Suprapubic skin (tissue), 4 donors: ENCODE measurements around the gene ZEB1. TPM values are rescaled to one million over a fixed set of nuclear protein-coding genes. Genes with fewer than 3 reads are reported as not detected.
"Not testable (repeated sequence)": the region's sequence is repeated elsewhere in the genome, so short reads cannot be mapped to it uniquely, and the experiment has no call there.

ENCODE experiments used
- DNase-seq, 2 donors: peaks; one replicate each; pipeline ENCODE4 v3.0.0-alpha.2; 2019; ENCODE audit warnings: low spot score in 2 of 2
- H3K27ac ChIP-seq: fragments of 200-600 bp; sonication (generic); one replicate; pipeline ENCODE4 v1.5.1; 2019
- H3K27me3 ChIP-seq: fragments of 200-600 bp; sonication (generic); one replicate; pipeline ENCODE4 v1.5.1; 2019
- H3K36me3 ChIP-seq: fragments of 200-600 bp; sonication (generic); one replicate; pipeline ENCODE4 v1.5.1; 2019
- H3K4me1 ChIP-seq: fragments of 200-600 bp; sonication (generic); one replicate; pipeline ENCODE4 v1.5.1; 2019
- H3K4me3 ChIP-seq: fragments of 200-600 bp; sonication (generic); one replicate; pipeline ENCODE4 v1.5.1; 2019; ENCODE audit warnings: mild to moderate bottlenecking
- H3K9me3 ChIP-seq: fragments of 200-600 bp; sonication (generic); one replicate; pipeline ENCODE4 v1.5.1; 2019
- EP300 ChIP-seq: sonication (generic); formaldehyde crosslinking; IDR thresholded peaks from one replicate; pipeline ENCODE4 v1.6.1; 2017; ENCODE audit warnings: antibody characterized with exemption
- POLR2A ChIP-seq, 2 donors: fragments of 450-650 bp; IDR thresholded peaks; one replicate each; pipeline ENCODE4 v1.6.1; 2017; ENCODE audit warnings: antibody characterized with exemption in 2 of 2, mild to moderate bottlenecking in 2 of 2, moderate library complexity in 2 of 2
- POLR2AphosphoS5 ChIP-seq, 3 donors: sonication (generic); formaldehyde crosslinking; IDR thresholded peaks; one replicate each; pipeline ENCODE4 v1.6.1; 2017; ENCODE audit warnings: antibody characterized with exemption in 3 of 3
- WGBS: methylation state at CpG from one replicate; pipeline ENCODE4 v1.1.5; 2018; 5-methylcytosine and 5-hydroxymethylcytosine counted together
- total RNA-seq, 4 donors: library from RNA; depleted of rRNA; stranded (reverse); fragments of >200 nt; gene quantifications; one replicate each; pipeline ENCODE4 v1.1.0, GENCODE V29; 2016
- TF ChIP-seq, protein P1 (sequence below), 2 donors: fragments of 200-600 bp in 1 of 2; fragments of 450-650 bp in 1 of 2; sonication (generic) in 1 of 2; IDR thresholded peaks; one replicate each; pipeline ENCODE4 v1.5.1; 2016 to 2019; ENCODE audit warnings: antibody characterized with exemption in 2 of 2, mild to moderate bottlenecking in 1 of 2, moderate library complexity in 1 of 2

ZEB1 gene
- total RNA-seq, 4 donors from 2014 or later, result 7.1 to 35.8 (median 13.8) TPM

DNA sequence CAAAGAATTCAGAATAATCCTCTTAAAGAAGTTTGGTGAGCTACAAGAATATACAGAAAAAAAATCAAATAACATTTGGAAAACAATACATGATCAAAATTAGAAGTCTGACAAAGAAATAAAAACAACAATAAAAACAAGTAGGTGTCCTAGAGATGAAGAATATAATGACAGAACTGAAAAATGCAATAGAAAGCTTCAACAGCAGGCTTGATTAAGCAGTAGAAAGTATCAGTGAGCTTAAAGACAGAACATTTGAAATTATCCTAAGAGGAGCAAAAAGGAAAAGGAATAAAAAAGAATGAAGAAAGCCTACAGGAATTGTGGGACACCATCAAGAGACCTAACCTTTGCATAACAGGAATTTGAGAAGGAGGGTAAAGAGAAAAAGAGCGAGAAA lies 238.8 kb downstream of the ZEB1 start:
- no peak for DNase-seq
- Histone ChIP-seq H3K36me3 (no peaks in the 10 kb centered on the region), H3K4me3 (no peak overlapping the region), H3K4me1 (no peaks in the 10 kb centered on the region), H3K27me3 (no peaks in the 10 kb centered on the region), H3K27ac (no peak overlapping the region), H3K9me3 (peaks cover 8% of the 10 kb centered on the region)
- WGBS, result 100% methylated on average over 1 of the region's 1 CpG
- no peak for TF ChIP-seq EP300
- no peak for TF ChIP-seq POLR2A (IDR thresholded peaks at IDR 0.05)
- TF ChIP-seq, protein P1, sequence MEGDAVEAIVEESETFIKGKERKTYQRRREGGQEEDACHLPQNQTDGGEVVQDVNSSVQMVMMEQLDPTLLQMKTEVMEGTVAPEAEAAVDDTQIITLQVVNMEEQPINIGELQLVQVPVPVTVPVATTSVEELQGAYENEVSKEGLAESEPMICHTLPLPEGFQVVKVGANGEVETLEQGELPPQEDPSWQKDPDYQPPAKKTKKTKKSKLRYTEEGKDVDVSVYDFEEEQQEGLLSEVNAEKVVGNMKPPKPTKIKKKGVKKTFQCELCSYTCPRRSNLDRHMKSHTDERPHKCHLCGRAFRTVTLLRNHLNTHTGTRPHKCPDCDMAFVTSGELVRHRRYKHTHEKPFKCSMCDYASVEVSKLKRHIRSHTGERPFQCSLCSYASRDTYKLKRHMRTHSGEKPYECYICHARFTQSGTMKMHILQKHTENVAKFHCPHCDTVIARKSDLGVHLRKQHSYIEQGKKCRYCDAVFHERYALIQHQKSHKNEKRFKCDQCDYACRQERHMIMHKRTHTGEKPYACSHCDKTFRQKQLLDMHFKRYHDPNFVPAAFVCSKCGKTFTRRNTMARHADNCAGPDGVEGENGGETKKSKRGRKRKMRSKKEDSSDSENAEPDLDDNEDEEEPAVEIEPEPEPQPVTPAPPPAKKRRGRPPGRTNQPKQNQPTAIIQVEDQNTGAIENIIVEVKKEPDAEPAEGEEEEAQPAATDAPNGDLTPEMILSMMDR (IDR thresholded peaks at IDR 0.05), result no peak
- TF ChIP-seq POLR2AphosphoS5 (IDR thresholded peaks at IDR 0.05), result no peak

DNA sequence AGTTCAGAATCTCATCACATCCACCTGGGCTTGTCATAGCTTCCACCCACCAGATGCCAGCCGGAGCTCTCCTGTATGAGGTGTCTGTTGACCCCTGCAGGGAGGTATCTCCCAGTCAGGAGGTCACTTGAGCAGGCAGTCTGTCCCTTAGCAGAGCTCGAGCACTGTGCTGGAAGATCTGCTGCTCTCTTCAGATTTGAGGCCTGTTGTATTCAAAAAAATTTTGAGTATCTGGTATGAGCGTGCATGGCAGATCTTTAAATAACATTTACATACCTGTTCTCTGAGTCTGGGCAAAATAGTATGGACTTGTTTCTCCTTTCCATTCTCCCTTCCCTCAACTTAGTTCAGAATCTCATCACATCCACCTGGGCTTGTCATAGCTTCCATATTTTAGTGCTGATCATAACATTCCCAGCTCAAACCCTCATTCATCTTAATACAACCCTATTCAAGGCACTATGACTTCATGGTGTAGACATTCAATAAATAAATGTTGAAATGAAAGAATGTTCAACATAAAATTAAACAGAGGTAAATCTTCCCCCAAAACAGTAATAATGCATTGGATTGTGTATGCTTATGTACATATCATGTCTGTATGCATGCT lies 249.3 kb downstream of the ZEB1 start:
- H3K36me3 ChIP-seq, H3K27ac ChIP-seq, H3K4me3 ChIP-seq, H3K4me1 ChIP-seq, H3K27me3 ChIP-seq, H3K9me3 ChIP-seq, DNase-seq: not testable (repeated sequence)
- WGBS, result 94% methylated on average over 3 of the region's 3 CpGs

DNA sequence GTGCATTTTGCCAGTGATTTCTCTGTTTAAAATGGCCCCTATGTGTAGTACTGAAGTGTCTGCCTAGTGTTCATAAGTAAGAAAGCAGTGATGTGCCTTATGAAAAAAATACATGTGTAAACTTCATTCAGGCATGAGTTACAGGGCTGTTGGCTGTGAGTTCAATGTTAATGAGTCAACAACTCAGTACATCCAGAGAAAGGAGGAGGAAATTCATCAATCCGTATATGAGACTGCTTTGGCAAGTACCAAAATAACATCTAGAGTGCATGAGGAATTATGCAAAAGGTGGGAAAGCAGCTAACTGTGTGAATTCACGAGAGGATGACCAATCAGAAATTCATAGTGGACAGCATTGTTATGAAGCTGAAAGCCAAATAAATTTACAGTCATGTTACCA lies 255.6 kb downstream of the ZEB1 start:
- H3K4me3 ChIP-seq, result no peak overlapping the region
- no peaks in the 10 kb centered on the region for H3K27me3 ChIP-seq
- H3K36me3 ChIP-seq, result no peaks in the 10 kb centered on the region
- no peak for TF ChIP-seq POLR2AphosphoS5 (IDR thresholded peaks at IDR 0.05)
- no peak for TF ChIP-seq POLR2A (IDR thresholded peaks at IDR 0.05)
- no peak for TF ChIP-seq EP300
- TF ChIP-seq, protein P1 (IDR thresholded peaks at IDR 0.05), result no peak
- H3K27ac ChIP-seq, result no peak overlapping the region
- H3K9me3 ChIP-seq, result peaks cover 3% of the 10 kb centered on the region
- WGBS, result 47% methylated on average over 2 of the region's 2 CpGs
- DNase-seq, result no peak
- no peaks in the 10 kb centered on the region for H3K4me1 ChIP-seq

DNA sequence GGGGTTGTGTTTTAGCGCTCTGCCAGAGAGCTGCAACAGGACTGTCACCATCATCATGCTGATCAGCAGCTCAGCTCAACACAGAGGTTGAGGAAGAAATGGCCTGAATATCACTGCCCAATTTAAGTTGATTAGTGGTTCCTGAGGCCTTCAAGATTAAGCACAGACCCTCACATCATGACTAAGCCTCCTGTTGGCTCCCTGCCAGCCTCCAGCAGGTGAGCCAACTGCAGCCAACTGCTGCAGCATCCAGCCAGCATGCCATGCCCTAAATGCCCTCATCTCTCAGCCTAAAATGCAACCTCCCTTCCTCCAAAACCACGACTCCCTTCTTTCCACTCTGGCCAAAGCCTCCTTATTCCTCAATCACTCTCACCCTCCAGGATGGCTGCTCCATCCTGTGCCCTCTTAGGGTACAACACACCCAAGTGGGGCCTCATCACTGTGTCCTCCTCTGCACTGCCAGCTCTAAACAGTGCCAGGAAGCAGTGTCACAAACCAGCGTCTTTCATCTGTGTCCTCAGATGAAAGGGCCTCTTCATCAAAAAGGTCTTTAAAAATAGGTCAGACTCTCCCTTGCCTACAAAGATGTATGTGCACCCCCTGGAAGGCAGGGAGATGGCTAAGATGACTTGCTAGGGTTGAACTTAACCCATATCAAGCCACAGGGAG lies 259.3 kb downstream of the ZEB1 start:
- Histone ChIP-seq H3K36me3 (no peaks in the 10 kb centered on the region), H3K27me3 (no peaks in the 10 kb centered on the region), H3K9me3 (peaks cover 3% of the 10 kb centered on the region), H3K4me3 (no peak overlapping the region), H3K4me1 (peaks cover 10% of the 10 kb centered on the region), H3K27ac (no peak overlapping the region)
- 86% methylated on average over 3 of the region's 3 CpGs for WGBS
- no peak for TF ChIP-seq POLR2AphosphoS5 (IDR thresholded peaks at IDR 0.05)
- DNase-seq, result no peak

DNA sequence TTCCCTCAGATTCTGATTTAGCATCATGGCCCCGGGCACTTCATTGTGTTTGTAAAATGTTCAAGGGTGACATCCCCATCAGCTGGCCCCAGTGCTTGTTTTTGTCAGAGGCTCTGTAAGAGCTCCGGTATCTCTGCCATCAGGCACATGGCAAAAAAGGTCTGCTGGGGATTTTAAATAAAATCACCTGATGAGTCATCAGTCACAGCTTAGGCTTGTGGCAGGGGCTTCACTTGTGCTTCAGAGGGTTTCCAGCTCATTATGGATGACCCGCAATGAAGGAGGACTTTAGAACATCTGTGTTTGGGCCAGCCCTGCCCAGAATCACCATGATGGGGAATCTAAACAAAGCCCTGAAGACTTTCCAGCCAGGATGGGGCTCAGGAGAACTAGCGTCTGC lies 259.9 kb downstream of the ZEB1 start:
- peaks cover 3% of the 10 kb centered on the region for H3K9me3 ChIP-seq
- peaks cover 17% of the 10 kb centered on the region for H3K4me1 ChIP-seq
- H3K4me3 ChIP-seq, result no peak overlapping the region
- no peak for DNase-seq
- H3K27ac ChIP-seq, result no peak overlapping the region
- 83% methylated on average over 2 of the region's 4 CpGs for WGBS
- no peaks in the 10 kb centered on the region for H3K27me3 ChIP-seq
- no peaks in the 10 kb centered on the region for H3K36me3 ChIP-seq
- no peak for TF ChIP-seq POLR2AphosphoS5 (IDR thresholded peaks at IDR 0.05)
